Mucosa of descending colon (tissue), 3 donors: ENCODE data around the gene SLC25A39. TPM values are rescaled to one million over a fixed set of nuclear protein-coding genes. Genes with fewer than 3 reads are reported as not detected.
"Not testable (repeated sequence)": the region's sequence is repeated elsewhere in the genome, so short reads cannot be mapped to it uniquely, and the experiment has no call there.

ENCODE experiments used
- ATAC-seq: fragments of 200-7000 bp; cut with Tn5 transposase; one replicate; pipeline ENCODE4 v1.9.1; 2020; ENCODE audit warnings: mild to moderate bottlenecking, moderate library complexity
- DNase-seq, 3 donors: peaks; one replicate each; pipeline ENCODE4 v3.0.0-alpha.2; 2020
- H3K36me3 ChIP-seq: fragments of 200-600 bp; one replicate; pipeline ENCODE4 v1.8.0; 2021; ENCODE audit warnings: low read depth, mild to moderate bottlenecking
- H3K4me1 ChIP-seq: fragments of 200-600 bp; one replicate; pipeline ENCODE4 v1.8.0; 2021; ENCODE audit warnings: low read depth, mild to moderate bottlenecking
- H3K4me3 ChIP-seq: fragments of 200-600 bp; one replicate; pipeline ENCODE4 v1.8.0; 2021; ENCODE audit warnings: mild to moderate bottlenecking
- H3K9me3 ChIP-seq: fragments of 200-600 bp; one replicate; pipeline ENCODE4 v1.8.0; 2021; ENCODE audit warnings: mild to moderate bottlenecking
- CTCF ChIP-seq: fragments of 200-600 bp; IDR thresholded peaks from one replicate; pipeline ENCODE4 v1.8.0; 2022; ENCODE audit warnings: antibody characterized with exemption, mild to moderate bottlenecking
- intact Hi-C, 2 donors: fragments of 100-400 bp; cut with DNase I in 1 of 2; cut with micrococcal nuclease in 1 of 2; formaldehyde crosslinking; loops; one replicate each; pipeline versions ENCODE4 v1.11.0 to v1.11.1; 2022; cut with DNase I, micrococcal nuclease
- total RNA-seq, 3 donors: library from RNA; stranded (reverse); fragmentation: NEBNext Ultra II Directional in 2 of 3; extraction: Animal tissue kit (Norgen Biotek cat#: 25700) in 2 of 3; gene quantifications; one replicate each; pipeline versions ENCODE4 v1.2.1 to v1.2.4, GENCODE V29; 2021 to 2023
- donor health status: DM: no; HTN: no; CAD: no; lungs with moderate emphysema.
- donor health status: DM: no; HTN: no; CAD: no.
- donor health status: DM: no; HTN: yes; CAD: no.

The SLC25A39 gene
- total RNA-seq, 3 donors from 2014 or later = 91.8 to 142 (median 133) TPM

- Histone ChIP-seq H3K4me1 (peaks cover 22% of the 10 kb centered on the region), H3K4me3 (no peak overlapping the region), H3K36me3 (peaks cover 9% of the 10 kb centered on the region), H3K9me3 (no peaks in the 10 kb centered on the region)
- no peak for TF ChIP-seq CTCF
- ATAC-seq (no peak), DNase-seq (peak in 1 of 3 donors; percentile 45)
- intact Hi-C loops = no loop called here
These were observed 21.6 kb upstream of the SLC25A39 start for GRCh38 chr17:44346064-44346844.

- H3K36me3 ChIP-seq = peaks cover 4% of the 10 kb centered on the region
- H3K4me3 ChIP-seq = peak overlapping the region; percentile 62
- peaks cover 22% of the 10 kb centered on the region for H3K4me1 ChIP-seq
- H3K9me3 ChIP-seq = no peaks in the 10 kb centered on the region
- DNase-seq = peak; percentile 66 to 69 (median 68)
- no peak for TF ChIP-seq CTCF
- peak; percentile 78 for ATAC-seq
- intact Hi-C loops = no loop called here
These were observed 20.9 kb upstream of the SLC25A39 start for GRCh38 chr17:44345454-44346026.

- peak within 1 kb of the TSS; percentile 62 for H3K4me3 ChIP-seq
- peak; percentile 97 for ATAC-seq
- intact Hi-C loops = no loop called here
- H3K9me3 ChIP-seq = no peaks in the 10 kb centered on the region
- H3K4me1 ChIP-seq = peaks cover 22% of the 10 kb centered on the region
- no peaks in the 10 kb centered on the region for H3K36me3 ChIP-seq
- peak; percentile 92 to 98 (median 93) for DNase-seq
- TF ChIP-seq CTCF = no peak
These were observed 20.4 kb upstream of the SLC25A39 start, which contains the start of gene GRN for GRCh38 chr17:44344939-44345453. Gene GRN, plus strand, starts transcription at chr17:44345302. Its CDS starts 3,863 bp downstream, at chr17:44349165.

- Histone ChIP-seq H3K4me3 (no peak overlapping the region), H3K9me3 (no peaks in the 10 kb centered on the region), H3K36me3 (no peaks in the 10 kb centered on the region), H3K4me1 (peaks cover 22% of the 10 kb centered on the region)
- ATAC-seq (no peak), DNase-seq (no peak)
- intact Hi-C loops = no loop called here
- no peak for TF ChIP-seq CTCF
These were observed 19.0 kb upstream of the SLC25A39 start for GRCh38 chr17:44343510-44344209.

GRCh38 chr17:44340553-44340952, 15.9 kb upstream of the SLC25A39 start:
- H3K36me3 ChIP-seq, DNase-seq, H3K4me3 ChIP-seq, H3K9me3 ChIP-seq, intact Hi-C loops, H3K4me1 ChIP-seq, ATAC-seq: not testable (repeated sequence)
